ENCODE measurements around the gene PIGQ.

Gene PIGQ

DNA sequence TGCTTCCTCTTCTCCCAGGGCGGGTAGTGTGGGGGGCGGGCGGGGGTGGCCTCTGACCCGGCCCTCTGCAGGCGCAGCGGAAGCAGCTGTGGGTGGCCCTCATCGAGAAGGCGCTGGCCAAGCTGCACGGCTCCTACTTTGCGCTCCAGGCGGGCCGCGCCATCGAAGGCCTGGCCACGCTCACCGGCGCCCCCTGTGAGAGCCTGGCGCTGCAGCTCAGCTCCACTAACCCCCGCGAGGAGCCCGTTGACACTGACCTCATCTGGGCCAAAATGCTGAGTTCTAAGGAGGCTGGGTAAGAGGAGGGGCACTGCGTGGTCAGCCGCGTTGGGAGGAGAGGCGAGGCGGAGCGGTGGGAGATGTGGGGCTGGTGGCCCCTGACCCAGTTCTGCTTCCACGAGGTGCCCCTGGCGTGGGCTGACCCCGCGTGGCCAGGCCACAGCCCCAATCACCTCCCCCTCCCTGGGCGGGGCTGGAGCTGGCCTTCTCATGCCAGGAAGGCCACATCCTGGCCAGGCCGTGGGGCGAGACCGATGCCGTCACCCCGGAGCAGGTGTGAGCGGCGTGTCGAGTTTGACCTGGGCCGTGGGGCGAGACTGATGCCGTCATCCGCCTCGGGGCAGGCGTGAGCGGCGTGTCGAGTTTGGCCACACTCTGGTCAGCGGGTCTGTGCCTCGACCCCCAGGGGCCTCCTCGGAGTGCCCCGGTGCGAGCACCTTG, 20.1 kb upstream of the PIGQ start:
- no peaks in the 10 kb centered on the region for H3K27me3 ChIP-seq (ENCODE audit: control insufficient read depth, insufficient read depth, low read length)
- H3K36me3 ChIP-seq (ENCODE audit: control insufficient read depth, insufficient read depth, low read length), result peaks cover 17% of the 10 kb centered on the region
- no peaks in the 10 kb centered on the region for H3K9me3 ChIP-seq (ENCODE audit: control insufficient read depth, insufficient read depth, low read length)
- no peak overlapping the region for H3K4me3 ChIP-seq (ENCODE audit: low read depth, low read length)
- no peak overlapping the region for H3K27ac ChIP-seq (ENCODE audit: low read depth, low read length)
- no peak overlapping the region for H3K9ac ChIP-seq (ENCODE audit: low read depth, low read length)
- H3K4me1 ChIP-seq (ENCODE audit: control insufficient read depth, insufficient read depth, low read length), result no peaks in the 10 kb centered on the region

GRCh38 chr16:551210-551609, 18.6 kb upstream of the PIGQ start:
- Histone ChIP-seq H3K4me3 (ENCODE audit: low read depth, low read length) (no peak overlapping the region), H3K9ac (ENCODE audit: low read depth, low read length) (no peak overlapping the region), H3K27me3 (ENCODE audit: control insufficient read depth, insufficient read depth, low read length) (no peaks in the 10 kb centered on the region), H3K27ac (ENCODE audit: low read depth, low read length) (no peak overlapping the region), H3K36me3 (ENCODE audit: control insufficient read depth, insufficient read depth, low read length) (peaks cover 17% of the 10 kb centered on the region), H3K4me1 (ENCODE audit: control insufficient read depth, insufficient read depth, low read length) (no peaks in the 10 kb centered on the region), H3K9me3 (ENCODE audit: control insufficient read depth, insufficient read depth, low read length) (no peaks in the 10 kb centered on the region)

- no peak overlapping the region for H3K27ac ChIP-seq (ENCODE audit: low read depth, low read length)
- H3K4me1 ChIP-seq (ENCODE audit: control insufficient read depth, insufficient read depth, low read length), result no peaks in the 10 kb centered on the region
- no peak overlapping the region for H3K4me3 ChIP-seq (ENCODE audit: low read depth, low read length)
- H3K9me3 ChIP-seq (ENCODE audit: control insufficient read depth, insufficient read depth, low read length), result no peaks in the 10 kb centered on the region
- H3K36me3 ChIP-seq (ENCODE audit: control insufficient read depth, insufficient read depth, low read length), result peaks cover 17% of the 10 kb centered on the region
- no peak overlapping the region for H3K9ac ChIP-seq (ENCODE audit: low read depth, low read length)
- no peaks in the 10 kb centered on the region for H3K27me3 ChIP-seq (ENCODE audit: control insufficient read depth, insufficient read depth, low read length)
These were observed 17.6 kb upstream of the PIGQ start for GRCh38 chr16:552171-552570.

DNA sequence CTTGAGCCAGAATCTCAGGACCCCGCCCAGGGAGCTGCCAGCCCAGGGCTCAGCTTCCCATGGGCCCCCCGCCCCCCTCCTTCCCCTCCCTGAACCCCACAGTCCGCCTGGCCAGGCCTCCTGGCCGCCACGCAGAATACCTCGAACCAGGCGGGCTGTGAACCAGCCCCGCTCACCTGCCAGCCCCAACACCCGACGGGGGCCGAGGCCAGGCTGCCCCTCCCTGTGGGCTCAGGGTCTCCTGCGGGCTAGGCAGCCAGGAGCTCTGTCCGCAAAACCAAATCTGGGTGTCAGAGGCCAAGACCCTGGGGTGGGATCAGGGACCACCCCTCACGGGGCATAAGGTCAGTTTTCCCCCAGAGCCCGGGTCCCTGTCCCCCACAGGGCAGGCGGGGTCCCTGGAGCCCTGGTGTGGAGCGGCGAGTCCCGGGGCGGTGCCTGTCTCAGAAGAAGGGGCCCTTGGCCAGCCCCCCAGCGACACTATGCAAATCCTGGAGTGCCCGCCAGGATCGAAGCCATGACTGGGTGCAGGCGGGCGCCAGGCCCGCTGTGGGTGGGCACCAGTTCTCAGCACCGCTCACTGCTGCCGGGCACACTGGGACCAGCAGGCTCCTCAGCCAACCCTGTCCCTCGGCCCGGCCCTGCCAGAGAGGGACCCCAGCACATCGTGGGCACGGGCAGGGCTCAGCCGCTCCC, 16.0 kb upstream of the PIGQ start:
- H3K27ac ChIP-seq (ENCODE audit: low read depth, low read length), result no peak overlapping the region
- no peak overlapping the region for H3K9ac ChIP-seq (ENCODE audit: low read depth, low read length)
- no peaks in the 10 kb centered on the region for H3K4me1 ChIP-seq (ENCODE audit: control insufficient read depth, insufficient read depth, low read length)
- no peak overlapping the region for H3K4me3 ChIP-seq (ENCODE audit: low read depth, low read length)
- no peaks in the 10 kb centered on the region for H3K9me3 ChIP-seq (ENCODE audit: control insufficient read depth, insufficient read depth, low read length)
- peaks cover 14% of the 10 kb centered on the region for H3K36me3 ChIP-seq (ENCODE audit: control insufficient read depth, insufficient read depth, low read length)
- peaks cover 4% of the 10 kb centered on the region for H3K27me3 ChIP-seq (ENCODE audit: control insufficient read depth, insufficient read depth, low read length)

- H3K36me3 ChIP-seq (ENCODE audit: control insufficient read depth, insufficient read depth, low read length), result peaks cover 14% of the 10 kb centered on the region
- H3K9me3 ChIP-seq (ENCODE audit: control insufficient read depth, insufficient read depth, low read length), result no peaks in the 10 kb centered on the region
- no peak overlapping the region for H3K9ac ChIP-seq (ENCODE audit: low read depth, low read length)
- no peaks in the 10 kb centered on the region for H3K4me1 ChIP-seq (ENCODE audit: control insufficient read depth, insufficient read depth, low read length)
- H3K4me3 ChIP-seq (ENCODE audit: low read depth, low read length), result no peak overlapping the region
- H3K27me3 ChIP-seq (ENCODE audit: control insufficient read depth, insufficient read depth, low read length), result peaks cover 10% of the 10 kb centered on the region
- H3K27ac ChIP-seq (ENCODE audit: low read depth, low read length), result no peak overlapping the region
These were observed 15.5 kb upstream of the PIGQ start for GRCh38 chr16:554297-554621.

DNA sequence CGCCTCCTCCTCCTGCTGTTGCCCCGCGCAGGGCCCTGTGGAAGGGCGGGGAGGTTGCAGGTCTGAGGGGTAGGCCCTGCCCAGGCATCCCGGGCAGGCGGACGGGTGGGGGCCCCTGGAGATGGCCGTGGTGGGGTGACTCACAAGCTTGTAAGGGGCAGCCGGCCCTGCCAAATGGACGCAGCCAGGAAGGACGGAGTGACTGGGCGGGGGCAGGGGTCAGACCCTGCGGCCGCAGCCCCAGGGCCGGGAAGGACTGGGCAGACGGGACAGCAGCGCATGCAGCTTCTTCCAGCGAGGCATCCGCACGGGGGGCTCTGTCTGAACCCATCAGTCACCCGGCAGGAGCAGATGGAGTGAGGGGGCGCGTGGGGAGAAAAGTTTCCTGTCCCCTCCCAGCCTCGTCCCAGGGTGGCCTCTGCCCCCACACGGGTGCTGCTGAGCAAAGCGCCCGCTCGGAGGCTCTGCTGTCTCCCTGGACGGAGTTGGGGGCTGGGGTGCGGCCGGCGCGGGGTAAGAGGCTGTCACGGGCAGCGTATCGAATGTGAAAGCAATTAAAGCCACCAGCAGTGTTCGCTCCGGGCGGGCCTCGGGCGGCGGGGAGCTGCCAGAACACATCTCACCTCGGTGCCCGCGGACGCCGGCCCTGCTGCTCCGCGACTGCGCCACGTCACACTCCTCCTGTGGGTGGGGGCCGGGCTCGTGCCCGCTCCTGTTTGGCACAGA, 15.0 kb upstream of the PIGQ start:
- H3K4me1 ChIP-seq (ENCODE audit: control insufficient read depth, insufficient read depth, low read length), result no peaks in the 10 kb centered on the region
- H3K9me3 ChIP-seq (ENCODE audit: control insufficient read depth, insufficient read depth, low read length), result no peaks in the 10 kb centered on the region
- H3K9ac ChIP-seq (ENCODE audit: low read depth, low read length), result no peak overlapping the region

DNA sequence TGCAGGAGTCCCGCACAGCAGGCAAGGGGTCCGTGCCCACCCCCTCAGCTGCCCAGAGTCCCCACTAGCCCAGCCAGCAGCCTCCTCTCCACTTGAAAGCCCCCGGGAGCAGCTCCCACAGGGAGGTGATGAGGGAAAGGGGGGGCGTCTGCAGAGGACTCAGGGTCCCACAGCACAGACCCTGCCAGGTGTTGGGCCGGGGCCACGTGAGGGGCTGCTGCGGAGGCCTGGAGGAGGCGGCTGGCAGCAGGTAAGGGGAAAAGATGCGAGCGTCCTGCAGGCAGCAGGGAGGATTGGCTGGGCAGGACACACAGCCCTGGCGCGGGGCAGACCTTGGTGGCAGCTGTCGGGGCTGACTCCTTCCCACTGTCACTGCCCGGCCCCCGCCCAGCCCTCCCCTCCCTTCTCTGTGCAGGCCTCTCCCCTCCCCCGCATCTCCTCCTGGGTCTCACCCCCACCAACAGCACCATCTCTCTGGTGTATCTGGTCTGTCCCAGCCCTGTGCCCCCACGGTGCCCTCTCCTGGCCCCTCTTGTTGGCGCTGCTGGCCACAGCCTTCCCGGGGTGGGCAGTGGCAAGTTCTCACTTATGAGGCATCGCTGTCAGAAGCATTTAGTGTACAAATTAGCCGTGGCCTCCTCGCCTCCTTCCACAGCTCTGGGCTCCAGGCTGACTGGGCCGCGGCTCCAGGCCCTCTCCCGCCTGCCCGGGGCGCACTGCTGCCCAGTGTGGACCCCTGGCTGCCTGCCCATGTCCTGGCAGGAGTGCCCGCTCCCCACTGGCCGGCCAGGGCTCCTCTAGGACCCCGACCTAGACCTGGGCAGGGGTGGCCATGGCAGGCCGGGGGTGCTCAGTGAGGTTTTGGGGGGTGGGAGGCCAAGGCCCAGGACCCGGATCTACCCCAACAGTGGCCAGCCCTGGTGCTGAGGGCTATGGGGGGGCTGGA, 14.0 kb upstream of the PIGQ start:
- Histone ChIP-seq H3K4me1 (ENCODE audit: control insufficient read depth, insufficient read depth, low read length) (no peaks in the 10 kb centered on the region), H3K27ac (ENCODE audit: low read depth, low read length) (no peak overlapping the region), H3K27me3 (ENCODE audit: control insufficient read depth, insufficient read depth, low read length) (peaks cover 23% of the 10 kb centered on the region), H3K36me3 (ENCODE audit: control insufficient read depth, insufficient read depth, low read length) (peaks cover 14% of the 10 kb centered on the region), H3K9ac (ENCODE audit: low read depth, low read length) (no peak overlapping the region), H3K4me3 (ENCODE audit: low read depth, low read length) (no peak overlapping the region), H3K9me3 (ENCODE audit: control insufficient read depth, insufficient read depth, low read length) (no peaks in the 10 kb centered on the region)

More for the DNA sequence above, 15.0 kb upstream of the PIGQ start:
- Histone ChIP-seq H3K4me3 (ENCODE audit: low read depth, low read length) (no peak overlapping the region), H3K27me3 (ENCODE audit: control insufficient read depth, insufficient read depth, low read length) (peaks cover 15% of the 10 kb centered on the region), H3K27ac (ENCODE audit: low read depth, low read length) (no peak overlapping the region), H3K36me3 (ENCODE audit: control insufficient read depth, insufficient read depth, low read length) (peaks cover 14% of the 10 kb centered on the region)

DNA sequence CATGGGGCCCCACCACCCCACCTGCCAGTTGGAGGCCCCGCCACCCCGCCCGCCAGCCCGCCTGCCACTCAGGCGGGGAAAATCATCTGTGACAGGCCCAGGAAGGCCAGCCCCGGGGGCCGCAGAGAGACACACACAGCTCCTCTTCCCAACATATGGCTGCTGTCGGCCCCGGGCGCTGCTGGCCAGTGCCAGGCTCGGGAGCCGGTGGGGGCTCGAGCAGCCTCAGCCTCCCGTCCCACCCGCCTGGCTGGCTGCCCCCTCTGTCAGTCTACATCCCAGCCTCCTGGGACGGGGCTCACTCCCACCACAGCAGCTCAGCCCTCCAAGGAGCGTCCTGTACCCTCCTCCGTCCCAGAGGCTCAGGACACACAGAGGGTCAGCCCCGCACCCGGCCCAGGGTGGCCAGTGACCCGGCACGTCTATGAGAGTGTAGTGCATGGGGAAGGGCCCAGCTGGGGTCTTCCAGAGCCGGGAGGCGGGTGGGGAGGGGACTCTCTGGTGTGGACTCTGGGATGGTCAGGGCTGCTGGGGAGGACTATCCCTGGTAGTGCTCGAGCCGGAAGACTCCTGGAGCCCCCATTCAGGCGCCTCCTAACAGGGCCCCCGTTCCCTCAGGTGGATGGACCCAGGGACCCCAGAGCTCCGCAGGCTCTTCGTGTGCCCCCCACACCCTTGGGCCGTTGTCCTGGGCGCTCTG, 13.1 kb upstream of the PIGQ start:
- H3K9me3 ChIP-seq (ENCODE audit: control insufficient read depth, insufficient read depth, low read length), result no peaks in the 10 kb centered on the region
- no peak overlapping the region for H3K4me3 ChIP-seq (ENCODE audit: low read depth, low read length)
- no peak overlapping the region for H3K27ac ChIP-seq (ENCODE audit: low read depth, low read length)
- H3K27me3 ChIP-seq (ENCODE audit: control insufficient read depth, insufficient read depth, low read length), result peaks cover 31% of the 10 kb centered on the region
- no peaks in the 10 kb centered on the region for H3K4me1 ChIP-seq (ENCODE audit: control insufficient read depth, insufficient read depth, low read length)
- H3K36me3 ChIP-seq (ENCODE audit: control insufficient read depth, insufficient read depth, low read length), result peaks cover 9% of the 10 kb centered on the region
- H3K9ac ChIP-seq (ENCODE audit: low read depth, low read length), result no peak overlapping the region

GRCh38 chr16:557463-558297, 12.1 kb upstream of the PIGQ start:
- Histone ChIP-seq H3K4me1 (ENCODE audit: control insufficient read depth, insufficient read depth, low read length) (no peaks in the 10 kb centered on the region), H3K9me3 (ENCODE audit: control insufficient read depth, insufficient read depth, low read length) (no peaks in the 10 kb centered on the region), H3K36me3 (ENCODE audit: control insufficient read depth, insufficient read depth, low read length) (no peaks in the 10 kb centered on the region), H3K9ac (ENCODE audit: low read depth, low read length) (no peak overlapping the region), H3K27ac (ENCODE audit: low read depth, low read length) (no peak overlapping the region), H3K27me3 (ENCODE audit: control insufficient read depth, insufficient read depth, low read length) (peaks cover 42% of the 10 kb centered on the region), H3K4me3 (ENCODE audit: low read depth, low read length) (no peak overlapping the region)
